H9 (cell line): ENCODE results near the gene GPN2. TPM values are rescaled to one million over a fixed set of nuclear protein-coding genes. Genes with fewer than 3 reads are reported as not detected.

Experiments
- DNase-seq: peaks from one replicate; pipeline ENCODE4 v3.0.0-alpha.2; 2017
- H2AFZ ChIP-seq: one replicate; pipeline ENCODE4 v1.6.1; 2013; ENCODE audit warnings: mild to moderate bottlenecking, low read length, control low read depth, moderate library complexity
- H2AK5ac ChIP-seq: 2 replicates; pipeline ENCODE4 v1.6.1; 2013; ENCODE audit warnings: low read length, control low read depth, mixed read lengths; ENCODE audit not compliant: insufficient read length
- H2BK120ac ChIP-seq: one replicate; pipeline ENCODE4 v1.6.1; 2013; ENCODE audit warnings: low read depth, mild to moderate bottlenecking, low read length, control low read depth, inconsistent platforms; ENCODE audit not compliant: poor library complexity, severe bottlenecking
- H2BK12ac ChIP-seq: 2 replicates; pipeline ENCODE4 v1.6.1; 2013; ENCODE audit warnings: low read length, control low read depth, mixed read lengths, low read depth; ENCODE audit not compliant: insufficient read length
- H2BK15ac ChIP-seq: 2 replicates; pipeline ENCODE4 v1.6.1; 2013; ENCODE audit warnings: low read depth, low read length, control low read depth
- H2BK20ac ChIP-seq: one replicate; pipeline ENCODE4 v1.6.1; 2013; ENCODE audit warnings: low read depth, mild to moderate bottlenecking, low read length, control low read depth, inconsistent platforms; ENCODE audit not compliant: poor library complexity, severe bottlenecking
- H2BK5ac ChIP-seq: 2 replicates; pipeline ENCODE4 v1.6.1; 2013; ENCODE audit warnings: low read length, control low read depth, mixed read lengths; ENCODE audit not compliant: insufficient read length
- H3K14ac ChIP-seq: 2 replicates; pipeline ENCODE4 v1.6.1; 2013; ENCODE audit warnings: low read length, control low read depth; ENCODE audit not compliant: insufficient read depth
- H3K18ac ChIP-seq: 2 replicates; pipeline ENCODE4 v1.6.1; 2013; ENCODE audit warnings: low read depth, mild to moderate bottlenecking, mixed read lengths, low read length, control low read depth; ENCODE audit not compliant: insufficient read length
- H3K23ac ChIP-seq: 2 replicates; pipeline ENCODE4 v1.6.1; 2013; ENCODE audit warnings: low read length, control low read depth, mixed read lengths, low read depth; ENCODE audit not compliant: insufficient read length
- H3K23me2 ChIP-seq: 2 replicates; pipeline ENCODE4 v1.6.1; 2013; ENCODE audit warnings: low read depth, mild to moderate bottlenecking, mixed read lengths, low read length, control low read depth; ENCODE audit not compliant: insufficient read length, poor library complexity, severe bottlenecking
- H3K27ac ChIP-seq: 2 replicates; pipeline ENCODE4 v1.5.1; 2013; ENCODE audit warnings: low read length, control low read depth, mixed read lengths, low read depth; ENCODE audit not compliant: insufficient read length
- H3K27me3 ChIP-seq: 2 replicates; pipeline ENCODE4 v1.6.1; 2013; ENCODE audit warnings: low read length, control low read depth, inconsistent platforms; ENCODE audit not compliant: insufficient read depth
- H3K4ac ChIP-seq: 2 replicates; pipeline ENCODE4 v1.6.1; 2013; ENCODE audit warnings: low read depth, mild to moderate bottlenecking, control low read depth, inconsistent platforms, low read length, moderate library complexity
- H3K4me1 ChIP-seq: 2 replicates; pipeline ENCODE4 v1.6.1; 2013; ENCODE audit warnings: low read length, control low read depth, inconsistent platforms; ENCODE audit not compliant: insufficient read depth
- H3K4me2 ChIP-seq: 2 replicates; pipeline ENCODE4 v1.6.1; 2013; ENCODE audit warnings: low read length, control low read depth, mixed read lengths; ENCODE audit not compliant: insufficient read length, insufficient read depth
- H3K56ac ChIP-seq: 2 replicates; pipeline ENCODE4 v1.6.1; 2013; ENCODE audit warnings: low read depth, mild to moderate bottlenecking, mixed read lengths, low read length, control low read depth; ENCODE audit not compliant: insufficient read length
- H3K79me1 ChIP-seq: 2 replicates; pipeline ENCODE4 v1.6.1; 2013; ENCODE audit warnings: low read depth, mild to moderate bottlenecking, moderate library complexity, low read length, control low read depth, inconsistent platforms; ENCODE audit not compliant: insufficient read depth, poor library complexity, severe bottlenecking
- H3K79me2 ChIP-seq: 2 replicates; pipeline ENCODE4 v1.6.1; 2013; ENCODE audit warnings: low read length, control low read depth, inconsistent platforms; ENCODE audit not compliant: insufficient read depth
- H3K9ac ChIP-seq: 2 replicates; pipeline ENCODE4 v1.6.1; 2013; ENCODE audit warnings: low read length, control low read depth, mixed read lengths; ENCODE audit not compliant: insufficient read length; ENCODE audit errors: extremely low read depth
- H3K9me3 ChIP-seq: one replicate; pipeline ENCODE4 v1.6.1; 2013; ENCODE audit warnings: low read depth, low read length, inconsistent platforms; ENCODE audit not compliant: control insufficient read depth
- H3T11ph ChIP-seq: one replicate; pipeline ENCODE4 v1.6.1; 2013; ENCODE audit warnings: mild to moderate bottlenecking, low read length, control low read depth, inconsistent platforms
- H4K20me1 ChIP-seq: one replicate; pipeline ENCODE4 v1.6.1; 2013; ENCODE audit not compliant: control insufficient read depth, insufficient read length, insufficient read depth
- H4K5ac ChIP-seq: 2 replicates; pipeline ENCODE4 v1.6.1; 2013; ENCODE audit warnings: low read depth, mild to moderate bottlenecking, mixed read lengths, low read length, control low read depth; ENCODE audit not compliant: insufficient read length
- H4K8ac ChIP-seq: replicated peaks from 2 replicates; pipeline ENCODE4 v1.6.1; 2013; ENCODE audit warnings: low read length, control low read depth, mixed read lengths, low read depth; ENCODE audit not compliant: insufficient read length
- H4K91ac ChIP-seq: 2 replicates; pipeline ENCODE4 v1.6.1; 2013; ENCODE audit warnings: low read depth, mild to moderate bottlenecking, moderate library complexity, mixed read lengths, low read length, control low read depth; ENCODE audit not compliant: insufficient read length
- H3K27ac Mint-ChIP-seq, 3 experiments: 2 replicates in 2 of 3; 3 replicates in 1 of 3; pipeline ENCODE4 v1.8.0; 2020 to 2021; ENCODE audit warnings: mixed read lengths in 3 of 3, mild to moderate bottlenecking in 1 of 3, moderate library complexity in 1 of 3
- H3K27me3 Mint-ChIP-seq: 2 replicates; pipeline ENCODE4 v1.8.0; 2021; ENCODE audit warnings: low read depth, mild to moderate bottlenecking, moderate library complexity, mixed read lengths
- H3K36me3 Mint-ChIP-seq, 3 experiments: 2 replicates in 2 of 3; 3 replicates in 1 of 3; pipeline ENCODE4 v1.8.0; 2020 to 2021; ENCODE audit warnings: low read depth in 3 of 3, mixed read lengths in 3 of 3; ENCODE audit not compliant: insufficient read depth in 1 of 3
- H3K4me1 Mint-ChIP-seq, 2 experiments: 2 replicates each; pipeline ENCODE4 v1.8.0; 2020; ENCODE audit warnings: mixed read lengths in 2 of 2
- H3K4me3 Mint-ChIP-seq, 2 experiments: 2 replicates in 1 of 2; 3 replicates in 1 of 2; pipeline ENCODE4 v1.8.0; 2020 to 2021; ENCODE audit warnings: mild to moderate bottlenecking in 2 of 2, mixed read lengths in 2 of 2, moderate library complexity in 1 of 2
- H3K9me3 Mint-ChIP-seq, 2 experiments: 2 replicates in 1 of 2; 3 replicates in 1 of 2; pipeline ENCODE4 v1.8.0; 2020; ENCODE audit warnings: mild to moderate bottlenecking in 2 of 2, mixed read lengths in 2 of 2, moderate library complexity in 1 of 2
- WGBS: extraction: QIAGEN DNeasy Blood & Tissue Kit; methylation state at CpG from one replicate; pipeline ENCODE4 v1.1.7; 2013; ENCODE audit warnings: missing lambda C conversion rate, low lambda C conversion rate, mixed read lengths; ENCODE audit not compliant: insufficient read length; ENCODE audit errors: extremely low coverage; 5-methylcytosine and 5-hydroxymethylcytosine counted together
- total RNA-seq: library from RNA; stranded (reverse); gene quantifications from 2 replicates; pipeline ENCODE4 v1.2.1, GENCODE V29; 2021
- TF ChIP-seq, protein P1 (sequence below): fragments of 200-600 bp; sonication (generic); conservative IDR thresholded peaks from 3 replicates; pipeline ENCODE4 v1.8.0; 2021; ENCODE audit warnings: antibody characterized with exemption, mild to moderate bottlenecking

The GPN2 gene
- total RNA-seq, 1 experiment from 2014 or later, result 47.8 TPM

DNA sequence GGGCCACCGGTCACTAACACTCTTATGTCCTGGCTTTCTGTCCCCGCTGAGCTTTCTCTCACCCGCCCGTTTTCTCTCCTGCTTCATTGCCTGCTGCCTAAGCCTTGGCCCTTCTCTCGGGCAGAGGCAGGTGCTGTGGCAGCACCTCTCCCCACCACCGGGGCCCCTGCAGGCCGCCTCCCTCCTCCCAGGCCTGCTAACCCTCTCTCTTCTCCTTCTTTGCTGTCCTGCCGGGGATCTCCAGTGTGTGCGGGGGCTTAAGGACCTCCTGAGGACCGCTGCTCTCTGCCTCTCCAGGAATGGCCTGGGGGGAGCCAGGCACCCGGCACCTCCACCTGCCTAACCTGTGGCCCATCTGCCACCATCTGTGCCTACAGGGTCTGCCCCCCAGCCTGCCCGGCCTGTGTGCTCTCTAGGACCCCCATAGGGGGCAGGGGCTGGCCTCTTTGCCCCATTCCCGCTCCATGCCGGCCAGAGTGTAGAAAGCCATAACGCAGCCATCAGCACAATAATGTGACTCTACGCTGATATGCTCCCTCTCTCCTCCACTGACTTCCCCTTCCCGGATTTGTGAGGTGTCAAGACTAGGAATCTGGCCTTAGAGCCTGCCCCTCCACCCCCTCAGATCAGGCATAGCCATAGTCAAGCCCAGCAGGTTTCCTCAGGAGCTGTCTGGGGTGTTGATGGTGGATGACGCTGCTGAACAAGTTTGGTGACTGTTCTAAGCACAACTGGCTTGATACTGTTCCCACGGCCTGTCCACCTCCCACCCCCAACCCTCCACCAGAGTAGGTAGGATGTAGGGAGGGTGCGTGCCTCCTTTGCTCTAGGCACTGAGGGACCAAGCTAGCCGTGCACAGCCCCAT is 33.2 kb downstream of the GPN2 start:
- H3K14ac ChIP-seq, result no peak overlapping the region; the same call in 1 of the 2 replicates
- H3K79me2 ChIP-seq, result no peaks in the 10 kb centered on the region
- H3K56ac ChIP-seq, result no peak overlapping the region
- H3K18ac ChIP-seq, result no peak overlapping the region
- no peaks in the 10 kb centered on the region for H3K4me1 ChIP-seq
- H3K79me1 ChIP-seq, result no peaks in the 10 kb centered on the region
- no peak overlapping the region for H3T11ph ChIP-seq
- no peaks in the 10 kb centered on the region for H3K23me2 ChIP-seq
- Mint-ChIP-seq H3K27ac (peak overlapping the region; percentile 59 to 83 (median 62); a peak in 5 of 7 replicates), H3K4me3 (peak overlapping the region in 1 of 2 experiments; percentile 46; a peak in 2 of 5 replicates), H3K27me3 (no peaks in the 10 kb centered on the region), H3K9me3 (no peaks in the 10 kb centered on the region), H3K36me3 (peaks cover 13 to 30% (median 20%) of the 10 kb centered on the region in 3 experiments; a peak in 6 of 7 replicates), H3K4me1 (peaks cover 25 to 28% of the 10 kb centered on the region in 2 experiments)
- no peak overlapping the region for H3K9ac ChIP-seq
- no peak overlapping the region for H2BK120ac ChIP-seq
- H2BK20ac ChIP-seq, result no peak overlapping the region
- H2AFZ ChIP-seq, result no peak overlapping the region
- no peak overlapping the region for H2BK12ac ChIP-seq
- no peak overlapping the region for H2BK15ac ChIP-seq
- TF ChIP-seq, protein P1, sequence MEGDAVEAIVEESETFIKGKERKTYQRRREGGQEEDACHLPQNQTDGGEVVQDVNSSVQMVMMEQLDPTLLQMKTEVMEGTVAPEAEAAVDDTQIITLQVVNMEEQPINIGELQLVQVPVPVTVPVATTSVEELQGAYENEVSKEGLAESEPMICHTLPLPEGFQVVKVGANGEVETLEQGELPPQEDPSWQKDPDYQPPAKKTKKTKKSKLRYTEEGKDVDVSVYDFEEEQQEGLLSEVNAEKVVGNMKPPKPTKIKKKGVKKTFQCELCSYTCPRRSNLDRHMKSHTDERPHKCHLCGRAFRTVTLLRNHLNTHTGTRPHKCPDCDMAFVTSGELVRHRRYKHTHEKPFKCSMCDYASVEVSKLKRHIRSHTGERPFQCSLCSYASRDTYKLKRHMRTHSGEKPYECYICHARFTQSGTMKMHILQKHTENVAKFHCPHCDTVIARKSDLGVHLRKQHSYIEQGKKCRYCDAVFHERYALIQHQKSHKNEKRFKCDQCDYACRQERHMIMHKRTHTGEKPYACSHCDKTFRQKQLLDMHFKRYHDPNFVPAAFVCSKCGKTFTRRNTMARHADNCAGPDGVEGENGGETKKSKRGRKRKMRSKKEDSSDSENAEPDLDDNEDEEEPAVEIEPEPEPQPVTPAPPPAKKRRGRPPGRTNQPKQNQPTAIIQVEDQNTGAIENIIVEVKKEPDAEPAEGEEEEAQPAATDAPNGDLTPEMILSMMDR, result peak; percentile 31
- no peak for DNase-seq
- H4K5ac ChIP-seq, result no peak overlapping the region
- H2BK5ac ChIP-seq, result no peak overlapping the region
- no peak overlapping the region for H2AK5ac ChIP-seq
- H4K20me1 ChIP-seq, result no peaks in the 10 kb centered on the region
- no peak overlapping the region for H4K91ac ChIP-seq
- no peak overlapping the region for H3K4ac ChIP-seq
- no peak overlapping the region for H4K8ac ChIP-seq
- H3K9me3 ChIP-seq, result no peaks in the 10 kb centered on the region
- no CpG with 5 or more reads among the region's 21 CpGs for WGBS
- H3K27ac ChIP-seq, result no peak overlapping the region
- H3K4me2 ChIP-seq, result no peak overlapping the region
- no peaks in the 10 kb centered on the region for H3K27me3 ChIP-seq
- no peak overlapping the region for H3K23ac ChIP-seq
